GM18858 (cell line): Measurements from ENCODE around the gene TMC2.
"Not testable (repeated sequence)": the region's sequence is repeated elsewhere in the genome, so short reads cannot be mapped to it uniquely, and the experiment has no call there.

ENCODE experiments used
- ATAC-seq: cut with Tn5 transposase; IDR thresholded peaks from one replicate; pipeline ENCODE4 v1.9.1; 2021; ENCODE audit not compliant: unreplicated experiment

The TMC2 gene

DNA sequence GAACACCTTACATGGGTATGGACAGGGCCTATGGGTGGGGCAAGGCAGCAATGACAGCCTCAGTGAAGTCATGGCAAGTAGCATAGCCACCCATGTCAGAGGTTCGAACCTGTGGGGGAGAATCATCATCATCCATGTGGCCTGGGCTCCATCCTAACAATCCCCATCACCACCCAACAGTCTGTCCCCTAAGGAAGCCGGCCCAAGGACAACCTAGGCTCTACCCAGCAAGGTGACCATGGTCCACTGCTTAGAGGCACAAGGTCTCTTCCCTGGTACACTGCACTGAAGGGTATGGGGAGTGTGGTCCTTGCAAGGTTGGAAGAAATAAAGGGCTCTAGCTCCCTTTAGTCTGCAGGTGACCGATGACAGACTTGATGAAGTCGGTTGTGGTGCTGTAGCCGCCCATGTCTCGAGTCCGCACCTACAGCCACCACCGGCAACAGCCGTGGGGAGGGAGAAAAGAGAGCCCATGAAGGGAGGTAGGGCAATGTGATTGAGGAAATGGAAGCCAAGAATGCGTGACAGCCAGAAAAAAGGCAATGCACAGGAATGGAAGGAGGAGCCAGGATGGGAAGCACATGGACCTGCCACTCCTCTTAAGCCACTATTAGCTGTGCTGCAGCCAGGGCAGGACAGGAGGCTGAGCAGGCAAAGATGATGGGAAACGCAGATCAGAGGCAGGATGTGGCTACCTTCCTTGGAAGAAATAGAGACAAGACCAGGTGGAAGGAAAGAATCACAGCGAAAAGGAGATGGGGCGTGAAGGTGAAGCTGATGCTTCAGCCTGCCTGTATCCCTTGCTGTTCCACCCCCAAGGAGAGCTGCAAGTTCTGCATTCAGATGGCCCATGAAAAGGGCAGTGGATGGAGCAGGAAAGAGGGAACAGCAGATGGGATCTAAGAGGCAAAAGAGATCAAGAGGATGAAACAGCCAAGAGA is 122.3 kb downstream of the TMC2 start:
- no peak for ATAC-seq

DNA sequence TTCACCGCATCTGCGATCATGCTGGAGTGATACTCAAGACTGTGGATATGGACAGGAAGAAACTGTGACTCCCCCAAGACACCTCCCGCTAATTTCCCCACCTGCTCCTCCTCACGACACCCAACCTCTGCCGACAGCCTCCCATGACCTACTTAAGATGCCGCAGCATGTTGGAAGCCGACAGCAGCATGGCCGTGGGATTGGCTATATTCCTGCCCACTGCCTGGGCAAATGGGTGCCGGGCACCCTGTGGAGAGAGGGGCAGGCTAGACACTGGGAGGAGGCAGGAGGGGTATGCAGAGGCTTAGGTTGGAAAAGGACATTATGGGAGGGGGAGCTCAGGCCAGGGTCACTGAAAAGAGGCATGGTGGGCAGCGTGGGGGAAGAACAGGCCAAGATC is 123.2 kb downstream of the TMC2 start:
- no peak for ATAC-seq

DNA sequence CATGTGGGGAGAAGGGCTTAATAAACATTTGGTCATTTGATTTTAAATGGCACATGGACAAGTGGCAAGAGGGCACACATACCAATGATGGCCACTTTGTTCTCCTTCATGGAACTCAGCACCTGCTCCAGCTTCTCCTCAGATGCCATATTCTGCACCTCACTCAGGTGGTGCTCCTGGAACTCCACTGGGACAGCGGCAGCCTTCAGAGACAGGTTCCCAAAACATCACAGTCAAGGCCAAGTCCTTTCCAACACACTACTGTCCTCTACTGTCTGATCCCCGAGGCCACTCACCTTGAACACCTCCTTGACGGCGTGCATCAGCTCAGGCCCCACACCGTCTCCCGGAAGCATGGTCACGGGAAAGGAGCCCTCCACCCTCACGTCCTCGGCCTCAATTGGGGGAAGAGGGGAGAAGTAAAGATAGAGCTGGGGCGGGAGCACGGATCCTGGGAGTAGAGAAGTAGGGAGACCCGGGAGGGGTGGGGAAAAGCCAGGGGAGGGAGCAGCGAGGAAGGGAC is 127.1 kb downstream of the TMC2 start:
- ATAC-seq = no peak

DNA sequence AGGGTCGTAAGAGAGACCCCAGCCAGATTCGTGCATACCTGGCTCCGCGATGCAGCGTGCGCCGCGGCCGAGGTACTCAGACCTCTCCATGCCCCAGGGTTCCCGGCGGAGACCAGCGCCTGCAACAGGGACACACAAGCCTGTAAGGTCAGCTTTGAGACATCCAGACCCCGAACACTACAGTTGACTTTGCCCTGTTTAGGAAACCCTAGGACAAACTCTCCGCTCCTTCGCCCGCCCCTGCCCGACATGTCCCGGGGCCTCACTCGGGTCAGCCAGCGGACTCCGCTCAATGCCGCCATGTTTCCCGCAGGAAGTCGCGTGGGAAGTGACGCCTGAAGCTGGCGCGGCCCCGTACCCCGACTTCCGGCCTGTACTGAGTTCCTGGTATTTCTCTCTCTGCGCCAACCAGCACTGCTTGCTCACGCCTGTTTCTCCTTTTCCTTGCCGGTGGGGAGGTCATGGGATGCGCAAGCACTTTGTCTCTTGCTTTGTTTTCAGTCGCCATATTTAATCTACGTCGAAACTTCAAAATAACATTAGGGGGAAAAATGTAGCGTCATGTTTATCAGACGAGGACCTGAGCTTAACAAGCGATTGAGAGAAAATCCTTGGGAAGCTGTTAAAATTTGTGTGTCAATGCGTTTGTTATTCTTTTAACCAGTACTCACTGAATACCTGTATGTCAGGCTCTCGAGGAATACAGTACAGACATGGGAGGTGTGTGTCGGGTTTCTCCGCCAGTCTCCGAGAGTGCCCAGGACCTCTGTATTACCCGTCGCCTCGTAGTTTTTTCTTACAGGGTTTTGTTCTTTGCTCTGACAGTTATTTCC is 127.7 kb downstream of the TMC2 start, which contains the start of gene IDH3B:
TSS of gene IDH3B (minus strand) at position 330 of the 833 bp plus-strand sequence. CDS start at position 302, 28 bp downstream.
- ATAC-seq = peak; percentile 68

DNA sequence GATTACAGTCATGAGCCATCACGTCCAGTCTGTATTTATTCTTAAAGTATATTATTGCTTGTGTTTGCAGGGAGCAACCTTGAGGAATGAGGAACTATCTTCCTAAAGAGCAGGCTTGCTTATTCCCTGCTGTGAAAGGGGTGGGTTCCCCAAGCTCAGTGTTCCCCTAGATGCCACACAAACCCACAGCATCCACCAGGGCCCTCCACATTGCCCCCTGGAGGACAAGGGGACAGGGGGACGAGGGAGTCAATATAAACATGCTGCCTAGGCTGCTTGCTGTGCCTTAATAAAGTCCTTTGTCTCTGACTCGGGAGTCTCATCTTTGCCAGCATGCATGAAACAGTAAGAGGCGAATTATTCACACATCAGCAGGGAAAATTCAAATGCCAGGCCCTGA is 135.6 kb downstream of the TMC2 start:
- no peak for ATAC-seq

DNA sequence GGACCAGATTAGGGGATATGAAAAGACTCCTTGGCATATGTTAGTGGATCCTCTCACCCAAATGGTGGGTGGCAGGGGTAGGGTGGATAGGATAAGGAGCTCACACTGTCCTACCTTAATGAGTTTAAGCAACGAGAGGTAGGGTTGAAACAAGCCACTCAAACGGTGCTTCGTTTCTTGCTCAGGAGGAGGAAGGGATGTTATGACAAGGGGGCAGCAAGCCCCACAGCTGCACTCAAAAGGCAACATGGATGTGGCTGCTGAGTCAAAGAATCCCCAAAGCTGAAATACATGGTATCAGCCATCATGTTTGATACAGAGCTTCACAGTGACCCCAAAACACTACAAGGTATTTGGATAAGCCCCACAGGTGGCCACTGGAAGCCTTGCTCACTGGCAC is 136.1 kb downstream of the TMC2 start:
- ATAC-seq = no peak

DNA sequence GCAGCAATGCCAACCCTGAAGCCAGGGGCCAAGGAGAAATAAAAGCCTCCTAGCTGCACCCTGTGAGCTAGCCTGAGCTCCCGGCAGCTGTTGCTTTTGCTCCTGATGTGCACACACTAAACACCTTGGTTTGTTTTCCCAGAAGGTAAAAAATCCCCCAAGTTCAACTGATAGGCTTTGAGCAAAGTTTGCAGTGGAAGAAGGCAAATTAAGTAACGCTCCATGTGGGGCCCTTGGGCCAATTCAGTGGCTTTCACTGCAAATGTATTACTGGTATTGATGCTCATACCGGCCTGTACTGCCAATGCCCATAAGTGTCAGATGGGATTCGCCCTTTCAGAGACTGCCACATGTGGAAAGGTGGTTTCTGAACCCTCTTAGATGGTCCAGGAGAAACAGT is 137.1 kb downstream of the TMC2 start:
- ATAC-seq = no peak

DNA sequence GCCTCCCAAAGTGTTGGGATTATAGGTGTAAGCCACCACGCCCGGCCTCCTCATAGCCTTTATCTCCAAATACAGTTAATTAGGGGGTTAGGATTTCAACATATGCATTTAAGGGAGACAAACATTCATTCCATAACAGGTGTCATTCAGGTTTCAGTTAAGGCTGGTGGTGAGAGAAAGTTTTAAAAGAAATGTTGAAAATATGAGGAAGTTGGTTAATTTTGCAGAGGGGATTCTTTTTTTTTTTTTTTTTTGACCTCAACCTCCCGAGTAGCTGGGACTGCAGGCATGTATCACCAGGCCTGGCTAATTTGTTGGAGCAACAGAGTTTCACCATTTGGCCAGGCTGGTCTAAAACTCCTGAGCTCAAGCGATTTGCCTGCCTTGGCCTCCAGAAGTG is 143.7 kb downstream of the TMC2 start:
- ATAC-seq = no peak

DNA sequence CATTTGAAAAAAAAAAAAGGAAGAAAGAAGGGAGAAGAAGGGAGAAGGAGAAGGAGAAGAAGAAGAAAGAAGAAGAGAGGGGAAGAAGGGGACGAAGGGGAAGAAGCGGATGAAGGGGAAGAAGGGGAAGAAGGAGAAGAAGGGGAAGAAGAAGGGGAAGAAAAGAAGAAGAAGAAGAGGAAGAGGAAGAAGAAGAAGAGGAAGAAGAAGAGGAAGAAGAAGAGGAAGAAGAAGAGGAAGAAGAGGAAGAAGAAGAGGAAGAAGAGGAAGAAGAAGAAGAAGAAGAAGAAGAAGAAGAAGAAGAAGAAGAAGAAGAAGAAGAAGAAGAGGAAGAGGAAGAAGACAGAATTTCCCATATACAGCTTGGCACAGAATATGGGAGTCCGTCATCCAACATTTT is 145.7 kb downstream of the TMC2 start:
- ATAC-seq = not testable (repeated sequence)

DNA sequence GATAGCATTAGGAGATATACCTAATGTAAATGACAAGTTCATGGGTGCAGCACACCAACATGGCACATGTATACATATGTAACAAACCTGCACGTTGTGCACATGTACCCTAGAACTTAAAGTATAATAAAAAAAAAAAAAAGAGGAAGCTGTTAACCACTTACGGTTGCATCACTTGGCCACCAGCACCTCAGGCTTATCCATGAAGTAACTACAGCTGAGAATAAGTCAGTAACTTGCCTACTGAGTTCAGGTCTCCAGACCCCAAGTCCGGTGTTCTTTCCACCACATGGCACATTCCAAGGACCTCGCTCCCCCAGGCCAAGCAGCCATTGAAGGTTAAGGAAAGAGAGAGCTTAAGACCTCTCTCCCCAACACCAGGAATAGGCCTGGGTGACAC is 148.4 kb downstream of the TMC2 start:
- not testable (repeated sequence) for ATAC-seq

DNA sequence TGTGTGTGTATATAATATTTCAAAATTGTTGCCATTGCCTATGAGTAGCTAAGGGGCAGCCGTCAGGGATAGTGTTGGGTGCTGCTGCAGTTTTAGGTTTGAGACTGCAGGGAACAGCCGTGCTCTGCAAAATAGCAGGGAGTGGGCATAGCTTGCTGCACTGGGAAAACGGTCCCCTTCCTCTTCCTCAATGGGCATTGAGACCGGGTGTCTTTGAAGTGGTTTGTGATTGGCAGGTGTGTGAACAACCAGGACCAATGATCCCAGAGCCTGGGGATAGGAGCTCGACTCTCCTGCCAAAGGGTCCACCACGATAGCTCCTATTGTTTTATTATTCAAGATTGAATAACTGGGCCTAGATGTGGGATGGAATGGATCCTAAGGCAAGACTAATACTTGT is 151.1 kb downstream of the TMC2 start:
- no peak for ATAC-seq

DNA sequence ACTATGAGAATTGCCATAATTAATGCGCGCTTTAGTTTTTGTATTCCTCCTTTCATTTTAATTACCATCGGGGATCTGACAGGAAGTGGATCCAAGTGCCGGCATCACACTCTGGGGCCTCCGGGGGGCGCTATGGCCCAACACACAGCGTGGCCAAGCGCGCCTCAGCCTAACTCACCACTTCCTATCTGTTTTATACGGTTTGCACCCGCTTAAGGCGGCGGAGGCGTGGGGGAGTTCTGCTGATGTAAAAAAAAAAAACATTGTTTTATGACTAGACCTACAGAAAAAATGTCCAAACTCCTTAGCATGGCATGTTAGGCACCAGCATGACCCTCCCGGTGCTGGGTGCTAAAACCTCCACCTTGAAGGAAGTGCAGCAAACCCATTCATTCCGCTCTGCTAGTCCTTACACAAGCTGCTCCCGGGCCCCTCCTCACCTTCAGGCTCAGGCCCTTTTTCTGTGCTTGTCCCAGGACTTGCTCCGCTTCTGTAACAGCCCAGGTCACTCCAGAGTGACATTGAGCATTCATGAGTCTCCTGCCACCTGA is 151.7 kb downstream of the TMC2 start:
- ATAC-seq = no peak

DNA sequence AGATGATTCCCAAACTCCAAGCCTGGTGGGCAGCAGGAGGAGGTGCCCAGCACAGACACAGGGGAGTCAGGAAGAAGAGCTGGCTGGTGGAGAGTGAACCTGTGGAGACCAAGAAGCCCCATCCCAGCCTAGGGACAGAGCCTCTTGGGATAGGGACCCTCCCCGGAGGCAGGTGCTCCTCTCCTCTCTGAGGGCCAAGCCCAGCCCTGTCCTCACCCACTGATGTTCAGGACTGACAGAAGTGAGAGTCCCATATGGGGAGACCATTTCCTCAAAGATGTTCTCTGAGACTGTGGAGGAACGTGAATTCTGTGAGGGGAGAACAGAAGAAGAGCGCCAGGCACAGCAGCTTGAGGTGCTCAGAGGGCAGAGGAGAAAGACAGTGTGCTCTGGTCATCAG is 153.8 kb downstream of the TMC2 start:
- no peak for ATAC-seq

DNA sequence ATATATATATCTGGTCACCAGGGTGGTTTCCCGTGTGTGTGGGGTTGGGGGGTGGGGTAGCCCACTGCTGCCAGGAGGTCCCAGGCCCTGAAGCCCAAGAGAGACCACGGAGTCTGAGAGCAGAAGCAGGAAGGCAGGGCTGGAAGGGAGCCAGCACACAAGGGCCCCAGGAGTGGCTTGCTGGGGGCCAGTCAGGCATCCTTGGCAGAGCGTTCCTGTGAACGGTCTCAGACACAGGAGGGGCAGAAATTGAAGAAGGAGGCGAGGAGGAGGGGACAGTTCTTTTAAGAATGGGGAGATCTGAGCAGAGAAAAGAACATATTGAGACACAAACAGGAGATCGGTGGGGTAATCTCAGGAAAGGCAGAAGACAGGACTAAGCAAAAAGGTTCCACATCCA is 154.3 kb downstream of the TMC2 start:
- ATAC-seq = no peak

DNA sequence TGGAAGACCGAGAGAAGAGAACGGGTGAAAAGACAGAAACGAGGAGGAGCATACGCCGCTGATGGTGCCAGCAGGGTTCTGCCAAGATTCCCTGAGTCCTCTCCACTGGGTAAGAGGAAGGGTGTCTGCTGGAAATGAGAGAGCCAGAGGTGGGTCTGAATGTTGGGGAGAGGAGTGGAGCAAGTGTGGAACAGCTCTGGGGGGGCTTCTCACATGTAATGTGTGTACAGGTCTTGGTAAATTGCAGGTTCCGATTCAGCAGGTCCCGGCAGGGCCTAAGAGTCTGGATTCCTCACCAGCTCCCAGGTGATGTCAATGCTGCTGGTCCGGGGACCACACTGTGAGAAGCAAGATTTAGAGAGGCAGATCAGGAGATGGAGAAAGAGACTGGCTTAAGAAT is 154.8 kb downstream of the TMC2 start:
- no peak for ATAC-seq
